SK-MEL-5 (cell line): ENCODE data around the gene GTSE1. TPM values are rescaled to one million over a fixed set of nuclear protein-coding genes. Genes with fewer than 3 reads are reported as not detected.

Source experiments
- DNase-seq: peaks from one replicate; pipeline ENCODE4 v3.0.0-alpha.2; 2016; ENCODE audit warnings: low read depth, low spot score
- in situ Hi-C: cut with HindIII; loops from 2 replicates; pipeline ENCODE4 v1.10.0; 2016; ENCODE audit warnings: low sequenced_read_pairs, high pct_unique_total_duplicates, low pct_unique_long_range_greater_than_20kb
- total RNA-seq: library from RNA; depleted of rRNA; stranded (reverse); fragments of >200 nt; shearing (Covaris generic); gene quantifications from 2 replicates; pipeline ENCODE4 v1.2.3, GENCODE V29; 2014; rRNA removed

GTSE1 gene
- total RNA-seq, 1 experiment from 2014 or later, result 15.6 TPM

DNA sequence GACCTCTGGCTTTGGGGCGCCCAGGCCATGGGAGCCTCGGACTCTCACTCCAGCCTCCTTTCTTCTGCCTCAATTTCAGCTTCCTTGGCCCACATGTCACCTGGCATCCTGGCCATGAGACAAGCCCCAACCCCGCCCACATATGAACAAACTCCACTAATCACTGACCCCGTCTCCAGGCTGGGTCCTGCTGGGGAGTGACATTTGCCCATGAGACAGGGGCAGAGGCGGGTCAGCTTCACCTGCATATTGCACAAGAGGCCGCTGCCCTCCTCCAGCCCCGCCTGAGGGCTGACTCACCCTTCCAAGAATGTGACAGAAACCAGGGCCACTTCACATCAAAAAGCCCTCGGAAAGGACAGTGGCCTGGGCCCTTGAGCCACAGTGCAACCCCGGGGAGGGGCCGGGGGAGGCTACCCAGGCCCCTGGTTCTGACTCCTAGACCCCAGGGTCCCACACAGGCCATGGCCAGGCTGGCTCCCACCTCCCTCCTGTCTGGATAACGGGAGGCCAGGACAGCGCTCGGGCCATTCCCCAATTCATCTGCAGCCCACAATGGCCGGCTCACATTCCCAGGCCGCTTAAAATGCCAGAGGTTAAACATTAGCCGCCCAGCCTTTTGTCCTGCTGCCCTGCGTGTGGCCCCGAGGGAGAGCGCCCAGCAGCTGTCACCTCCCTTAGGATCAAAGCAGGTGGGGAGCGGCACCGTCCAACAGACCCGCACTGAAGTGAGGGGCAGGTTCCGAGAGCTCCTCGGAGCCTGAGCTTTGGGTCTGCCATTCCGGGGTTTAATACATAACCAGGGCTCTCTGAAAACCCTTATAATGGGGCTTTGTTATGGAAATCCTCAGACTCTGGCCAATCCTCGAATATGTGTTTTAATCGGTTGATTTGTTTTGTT is 81.1 kb downstream of the GTSE1 start:
- no peak for DNase-seq
- in situ Hi-C loops, result no loop called here

DNA sequence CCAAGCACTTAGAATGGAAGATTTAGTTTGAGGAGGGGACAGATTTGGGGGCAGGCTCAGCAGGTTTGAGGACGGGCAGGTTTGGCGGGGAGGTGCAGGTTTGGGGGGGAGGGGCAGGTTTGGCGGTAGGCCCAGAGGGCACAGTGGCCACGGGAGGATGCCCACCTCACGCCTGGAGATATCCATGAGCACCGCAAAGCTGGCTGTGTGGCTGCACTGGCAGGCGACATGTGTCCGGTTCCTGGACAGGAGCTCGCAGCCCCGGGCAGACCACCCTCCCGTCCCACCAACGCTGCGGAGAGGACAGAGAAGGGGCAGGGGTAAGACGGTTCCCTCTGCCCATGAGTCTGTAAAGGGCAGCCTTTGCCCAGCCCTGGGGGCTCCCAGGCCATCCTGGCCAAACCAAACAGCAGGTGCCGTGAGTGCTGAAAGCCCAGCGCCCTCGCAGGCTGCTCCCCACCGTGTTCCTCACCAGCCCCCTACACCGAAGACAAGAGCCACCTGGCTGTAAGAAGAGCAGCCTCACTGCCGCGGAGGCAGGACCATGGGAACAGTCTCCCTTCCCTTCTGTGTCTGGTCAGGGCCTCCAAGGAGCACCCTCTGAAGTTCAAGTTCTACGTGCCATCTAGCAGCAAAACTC is 81.9 kb downstream of the GTSE1 start:
- no peak for DNase-seq
- in situ Hi-C loops, result no loop called here

DNA sequence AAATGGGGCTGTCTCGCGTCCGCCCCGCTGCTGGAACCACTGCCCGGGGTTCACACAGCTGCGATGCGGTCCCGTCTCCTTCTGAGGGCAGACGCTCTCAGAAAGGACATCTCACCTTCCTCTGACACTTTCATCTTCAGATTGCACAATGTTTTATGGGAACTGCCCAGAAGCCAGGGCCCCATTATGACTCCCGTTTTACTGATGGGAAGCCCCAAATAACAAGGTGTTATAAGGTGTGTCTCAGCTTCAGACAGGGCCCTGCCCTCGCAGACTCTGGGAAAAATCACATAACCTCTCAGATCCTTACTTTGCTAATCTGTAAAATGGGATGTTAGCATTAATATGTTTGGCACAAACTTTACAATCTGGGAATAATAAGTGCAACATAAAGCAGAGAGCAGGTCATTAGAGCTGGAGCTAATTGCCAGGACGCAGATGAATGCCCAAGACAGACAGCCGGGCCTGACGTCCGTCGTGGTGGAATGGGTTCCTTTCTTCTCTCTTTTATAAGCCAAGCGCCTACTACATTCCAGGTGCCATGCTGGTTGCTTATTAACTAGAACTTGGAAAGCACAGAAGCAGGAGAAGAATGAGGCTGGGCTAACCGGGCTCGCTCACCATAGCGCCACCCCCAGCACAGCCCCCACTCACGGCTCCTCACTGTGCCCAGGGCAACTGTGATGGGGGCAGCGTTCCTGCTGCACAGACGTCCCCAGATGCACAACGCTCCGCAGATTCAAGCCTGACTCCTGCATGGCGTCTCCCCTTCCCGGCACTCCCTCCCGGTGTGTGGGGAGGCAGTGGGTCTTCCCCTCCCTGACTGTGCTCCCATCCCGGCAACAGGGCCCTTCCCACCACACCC is 82.6 kb downstream of the GTSE1 start:
- in situ Hi-C loops, result no loop called here
- DNase-seq, result no peak

DNA sequence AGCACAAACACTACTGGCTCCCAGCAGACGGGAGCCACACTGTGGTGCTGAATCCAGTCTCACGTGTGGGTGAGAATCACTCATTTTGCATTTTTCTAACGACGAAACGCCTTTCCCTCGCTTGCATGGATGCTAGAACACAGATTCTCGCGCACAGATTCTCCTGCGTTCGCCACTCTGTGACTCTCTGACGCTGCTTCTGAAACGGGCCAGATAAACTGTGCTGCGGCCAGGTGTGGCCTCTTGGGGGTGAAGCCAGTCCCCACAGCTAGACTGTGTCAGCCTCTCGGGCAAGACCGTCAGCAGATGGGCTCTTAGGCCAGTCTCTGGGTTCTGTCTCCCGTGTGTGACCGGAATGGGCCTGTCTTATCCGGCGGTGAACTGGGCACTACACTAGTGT is 83.4 kb downstream of the GTSE1 start:
- DNase-seq, result no peak
- in situ Hi-C loops, result no loop called here

Other genes starting within 250 kb of the GTSE1 start
- gene PPARA, start 146.3 kb upstream of the GTSE1 start, total RNA-seq, result 10.6 and 12.2 TPM in 2 replicates
- gene CDPF1, start 46.6 kb upstream of the GTSE1 start, total RNA-seq, result 24.4 and 29.2 TPM in 2 replicates
- gene PKDREJ, start 33.5 kb upstream of the GTSE1 start, total RNA-seq, result not detected in 2 replicates
- 27.8 and 27.9 TPM in 2 replicates for gene TTC38, start 28.9 kb upstream of the GTSE1 start, total RNA-seq
- gene TRMU, start 38.8 kb downstream of the GTSE1 start, total RNA-seq, result 58.4 and 61.3 TPM in 2 replicates
- gene CELSR1, start 240.8 kb downstream of the GTSE1 start, total RNA-seq, result 12.5 and 17.6 TPM in 2 replicates